Stimulated activated CD8-positive, alpha-beta memory T cell treated with anti-CD3 and anti-CD28 coated beads, Interleukin-12 subunit alpha, Interleukin-12 subunit beta, amount 100 ng/mL, for 24 hours (primary cell): ENCODE results near the gene TTC32.
A peak's percentile ranks its signal among the peaks of the same experiment; 100 is the strongest.
"Not testable (repeated sequence)": the region's sequence is repeated elsewhere in the genome, so short reads cannot be mapped to it uniquely, and the experiment has no call there.

Source experiments
- DNase-seq: peaks from one replicate; pipeline ENCODE4 v3.0.0-alpha.2; 2020; ENCODE audit errors: extremely low read depth

Gene TTC32

DNA sequence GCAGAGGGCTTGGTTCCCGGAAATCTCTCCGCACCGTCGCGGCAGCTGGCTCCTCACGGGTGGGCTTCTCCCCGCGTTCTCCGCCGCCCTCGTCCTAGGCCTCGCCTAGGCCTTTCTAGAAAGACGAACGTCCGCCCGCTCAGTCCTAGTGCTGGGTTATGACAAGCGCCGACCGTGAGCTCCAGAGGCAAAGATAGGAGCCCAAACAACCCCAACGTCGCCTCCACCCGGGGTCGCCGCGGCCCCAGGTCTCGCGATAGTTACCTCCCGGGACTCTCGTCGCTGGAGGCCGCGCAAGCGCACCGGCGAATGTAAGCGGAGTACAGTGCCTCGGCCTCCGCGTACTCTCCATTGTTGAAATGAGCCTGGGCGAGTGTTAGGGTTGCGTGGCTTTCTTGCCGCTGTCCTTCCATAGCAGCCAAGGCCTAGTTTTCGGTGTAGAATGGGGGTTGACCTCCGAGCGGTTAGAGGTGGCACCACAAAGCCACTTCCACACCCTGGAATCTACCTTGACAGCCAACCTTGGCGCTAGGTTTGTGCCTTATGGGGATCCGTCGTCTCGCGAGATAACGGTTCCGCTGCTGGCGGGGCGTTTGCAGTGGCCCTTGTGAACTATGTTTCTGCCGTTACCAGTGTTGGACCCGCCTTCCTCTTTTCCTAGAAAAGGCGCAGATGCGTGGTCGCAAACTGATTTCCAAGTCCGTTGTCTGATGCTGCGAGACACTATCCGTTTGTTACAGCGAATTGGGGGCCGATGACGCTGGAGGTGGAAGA, at the start of gene TTC32:
Gene TTC32, minus strand, starts transcription at position 542 of the 774 bp plus-strand sequence. Its CDS starts 129 bp downstream, at position 413.
- peak; percentile 76 for DNase-seq

DNA sequence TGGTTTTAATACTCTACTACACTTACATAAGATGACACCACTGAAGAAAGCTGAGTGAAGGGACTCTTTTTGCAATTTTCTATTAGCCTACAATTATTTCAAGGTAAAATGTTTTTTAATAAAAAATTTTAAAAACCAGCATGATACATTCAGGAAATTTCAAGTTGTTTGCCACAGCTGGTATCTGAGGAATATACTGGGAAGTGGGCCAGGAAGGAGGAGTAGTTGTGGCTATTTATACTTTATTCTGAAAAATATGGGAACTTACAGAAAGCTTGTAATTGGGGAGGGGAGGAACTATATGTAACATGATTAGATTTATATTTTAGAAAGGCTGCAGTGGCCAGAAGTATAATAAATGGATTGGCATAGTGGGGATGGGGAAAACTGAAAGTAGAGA, 47.3 kb upstream of the TTC32 start:
- no peak for DNase-seq

DNA sequence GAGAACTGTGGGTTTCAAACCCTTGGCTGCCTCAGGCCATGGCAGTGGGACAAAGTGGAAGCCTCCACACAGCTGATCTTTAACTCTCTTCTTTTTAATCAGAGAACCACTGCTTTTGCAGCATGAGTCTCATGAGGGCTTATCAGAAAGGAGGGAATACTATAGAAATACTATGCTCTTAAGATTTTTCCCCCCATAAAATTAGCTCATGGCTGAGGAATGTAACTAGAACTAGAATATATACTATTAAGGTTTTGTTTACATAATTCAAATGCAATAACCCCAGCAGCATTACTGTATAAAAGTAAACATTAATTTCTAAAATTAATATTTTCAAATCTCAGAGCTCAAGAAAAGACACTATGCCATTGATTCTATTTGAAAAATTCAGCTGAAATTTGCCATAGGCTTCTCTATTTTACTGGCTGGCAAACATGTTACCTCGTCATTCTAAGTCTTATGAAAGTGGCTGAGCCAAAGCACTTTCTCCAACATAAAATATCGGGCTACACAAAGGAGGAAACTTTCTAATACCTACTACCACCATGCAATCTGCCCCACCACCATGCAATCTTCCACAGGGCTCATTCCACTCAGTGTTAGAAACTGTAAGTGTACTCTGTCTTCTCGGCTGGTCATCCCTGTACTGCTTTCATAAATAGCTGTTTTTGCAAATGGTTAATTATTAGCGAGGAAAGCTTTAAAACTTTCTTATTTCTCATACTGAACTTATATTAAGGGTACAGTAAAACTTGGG, 45.6 kb upstream of the TTC32 start:
- no peak for DNase-seq

DNA sequence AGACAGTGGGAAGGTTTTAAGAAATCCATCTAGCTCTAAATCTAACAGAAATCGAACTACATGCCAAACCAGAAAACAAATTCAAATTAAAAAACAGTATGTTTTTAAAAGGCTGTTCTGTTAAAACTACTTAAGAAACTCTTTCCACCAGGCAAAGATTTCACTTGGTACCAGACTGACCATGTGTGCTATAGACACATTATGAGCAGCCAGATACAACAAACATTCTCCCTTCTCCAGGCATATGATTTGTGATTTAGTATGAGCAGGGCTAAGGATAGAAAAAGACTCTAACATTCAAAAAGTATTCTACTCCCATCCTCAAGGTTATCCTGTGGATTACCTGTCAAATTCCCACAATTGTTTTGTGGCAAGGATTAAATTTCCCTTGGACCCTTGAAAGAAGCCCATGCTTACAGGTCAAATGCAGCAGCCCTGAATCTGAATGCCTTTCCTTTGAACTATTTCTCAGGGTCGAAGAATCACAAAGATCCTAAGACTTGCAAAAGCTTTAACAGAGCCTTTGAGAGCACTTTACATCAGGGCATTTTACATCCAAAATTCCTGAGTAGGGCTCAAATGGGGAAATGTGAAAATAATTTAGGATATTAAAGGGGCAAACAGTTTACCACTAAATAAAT, 42.5 kb upstream of the TTC32 start:
- no peak for DNase-seq

DNA sequence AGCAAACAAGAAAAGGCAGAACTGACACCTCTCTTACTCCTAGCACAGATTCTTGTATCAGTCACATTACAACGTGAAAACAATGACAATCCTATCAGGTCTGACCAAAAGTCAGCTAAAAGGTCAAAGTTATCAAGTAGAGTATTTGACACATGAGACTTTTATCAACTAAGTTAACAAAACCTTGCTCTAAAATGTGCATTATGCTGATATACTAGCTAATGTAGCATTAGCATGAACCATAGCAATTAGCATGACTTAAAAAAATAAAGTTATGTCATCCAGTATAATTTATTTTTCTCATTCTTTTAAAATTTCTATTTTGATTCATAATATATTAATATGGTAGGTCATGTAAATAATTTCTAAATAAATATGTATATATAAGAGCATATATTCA, 41.4 kb upstream of the TTC32 start:
- DNase-seq = no peak

DNA sequence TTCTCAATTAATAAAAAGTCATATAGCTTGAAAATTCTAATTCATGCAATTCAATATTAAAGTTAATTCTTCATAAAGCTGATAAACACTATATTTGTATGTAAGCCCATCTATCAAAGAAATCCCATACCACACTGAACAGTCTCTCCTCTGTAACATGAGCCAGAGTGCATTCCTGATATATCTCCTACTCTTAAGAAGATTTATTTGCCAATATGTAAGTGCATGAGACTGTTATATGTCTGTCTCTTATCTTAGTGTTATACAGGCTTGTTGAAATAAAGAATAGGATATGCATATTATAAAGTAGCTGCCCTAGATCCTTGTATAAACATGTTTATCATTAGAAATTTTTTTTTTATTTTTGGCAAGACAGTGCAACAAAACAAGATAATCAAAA, 40.4 kb upstream of the TTC32 start:
- no peak for DNase-seq

DNA sequence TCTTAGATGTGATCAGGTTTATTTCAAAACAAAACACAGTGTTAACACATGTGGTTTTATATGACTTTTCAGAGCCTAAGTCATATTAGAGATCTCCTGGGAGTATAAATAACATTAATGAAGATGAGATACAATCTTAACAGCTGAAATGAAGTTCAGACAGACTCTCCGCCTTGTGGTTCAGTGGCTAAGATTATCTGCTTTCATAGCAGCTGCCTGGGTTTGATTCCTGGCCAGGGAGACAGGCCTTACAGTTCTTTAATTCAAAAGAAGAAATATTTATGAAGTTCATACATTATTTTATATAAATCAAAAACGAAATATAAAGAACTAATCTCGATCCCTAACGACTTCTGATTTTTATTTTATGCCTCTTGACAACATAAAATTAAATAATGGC, 35.2 kb upstream of the TTC32 start:
- DNase-seq = no peak

DNA sequence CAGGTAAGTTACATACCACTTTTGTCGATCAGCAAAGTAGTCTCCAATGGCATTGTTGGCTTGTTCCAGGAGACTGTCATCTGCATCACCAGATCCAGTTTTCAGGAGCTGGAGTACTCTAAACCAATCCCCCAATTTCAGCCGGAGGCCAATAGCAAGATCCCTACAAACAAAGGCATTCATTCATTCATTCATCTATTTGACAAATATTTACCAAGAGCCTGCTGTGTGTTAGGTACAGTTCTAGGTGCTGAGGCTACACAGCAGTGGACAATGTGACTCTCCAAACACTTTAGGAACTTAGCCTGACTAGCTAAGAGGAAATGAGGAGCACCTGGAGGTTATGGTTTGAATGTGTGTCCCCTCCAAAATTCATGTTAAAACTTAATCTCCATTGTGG, 34.4 kb upstream of the TTC32 start:
- no peak for DNase-seq

DNA sequence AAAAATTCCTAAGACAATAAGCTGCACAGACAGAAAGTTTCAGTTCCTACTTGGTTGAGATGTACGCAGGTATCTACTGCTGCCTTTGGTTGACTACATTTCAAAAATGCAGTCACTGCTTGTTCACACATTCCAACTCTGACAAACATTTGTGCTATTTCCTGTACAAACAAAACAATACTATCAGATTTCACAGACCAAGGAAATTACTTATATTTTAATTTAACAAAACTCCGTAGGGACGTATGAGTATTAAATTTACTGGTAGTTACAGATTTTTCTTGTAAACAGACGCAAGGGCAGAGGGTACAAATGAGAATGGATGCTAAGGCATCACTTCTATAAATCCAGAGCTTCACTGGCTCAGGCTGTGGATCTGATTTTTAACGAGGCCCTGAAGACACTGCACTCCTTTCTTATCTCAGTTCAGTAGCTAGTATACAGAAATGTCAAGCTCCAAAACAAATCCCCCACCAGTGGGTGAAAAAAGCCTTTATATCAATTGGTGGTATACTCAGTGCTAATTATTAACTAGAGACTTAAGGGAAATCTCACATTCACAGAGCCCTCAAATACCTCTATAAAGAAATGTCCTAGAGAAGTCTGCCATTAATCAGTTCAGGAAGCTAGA, 31.7 kb upstream of the TTC32 start:
- no peak for DNase-seq

DNA sequence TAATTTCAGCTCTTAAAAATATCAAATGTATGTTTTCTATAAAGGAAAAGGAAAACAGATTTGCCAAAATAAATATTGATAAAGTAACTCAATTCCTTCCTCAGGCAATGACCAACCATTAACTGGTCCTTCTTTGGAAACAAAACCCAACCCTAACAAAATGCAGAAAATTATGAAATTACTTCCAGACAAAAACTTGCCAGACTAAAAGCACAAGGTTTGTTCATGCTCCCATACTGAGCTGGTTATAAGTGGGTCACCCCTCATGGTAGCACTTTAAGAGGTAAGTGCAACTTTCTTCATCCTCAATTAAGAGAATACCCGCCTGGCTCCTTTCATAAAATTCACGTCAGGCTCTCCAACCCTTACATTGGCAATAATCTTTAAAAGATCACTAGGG, 31.1 kb upstream of the TTC32 start:
- no peak for DNase-seq

DNA sequence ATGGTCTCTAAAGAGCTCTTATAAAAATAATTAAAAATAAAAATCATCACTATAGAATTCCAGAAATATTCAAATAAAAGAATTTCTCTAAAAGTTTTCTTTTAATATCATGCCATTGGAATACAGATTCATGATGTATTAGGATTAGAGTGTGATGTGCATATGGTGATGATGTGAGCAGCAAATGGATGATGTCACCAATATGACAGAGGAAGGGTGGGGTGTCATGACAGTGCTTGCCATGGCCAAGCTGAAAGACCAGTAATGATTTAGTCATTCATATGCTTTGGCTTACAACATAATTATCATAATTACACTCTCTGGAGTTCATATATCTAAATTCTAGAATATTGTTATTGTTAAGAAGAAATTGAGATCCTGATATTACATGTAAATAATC, 27.4 kb upstream of the TTC32 start:
- DNase-seq = no peak

DNA sequence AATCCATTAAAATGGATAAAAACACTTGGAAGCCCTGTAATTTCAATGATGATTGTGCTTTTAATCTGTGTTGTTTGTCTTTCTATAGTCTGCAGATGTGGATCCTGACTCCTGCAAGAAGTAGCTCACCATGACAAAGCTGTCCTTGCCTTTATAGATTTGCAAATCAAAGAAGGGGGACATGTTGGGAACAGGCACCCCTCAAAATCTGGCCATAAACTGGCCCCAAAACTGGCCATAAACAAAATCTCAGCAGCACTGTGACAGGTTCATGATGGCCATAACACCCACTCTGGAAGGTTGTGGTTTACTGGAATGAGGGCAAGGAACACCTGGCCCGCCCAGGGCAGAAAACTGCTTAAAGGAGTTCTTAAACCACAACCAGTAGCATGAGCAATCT, 26.0 kb upstream of the TTC32 start:
- not testable (repeated sequence) for DNase-seq

DNA sequence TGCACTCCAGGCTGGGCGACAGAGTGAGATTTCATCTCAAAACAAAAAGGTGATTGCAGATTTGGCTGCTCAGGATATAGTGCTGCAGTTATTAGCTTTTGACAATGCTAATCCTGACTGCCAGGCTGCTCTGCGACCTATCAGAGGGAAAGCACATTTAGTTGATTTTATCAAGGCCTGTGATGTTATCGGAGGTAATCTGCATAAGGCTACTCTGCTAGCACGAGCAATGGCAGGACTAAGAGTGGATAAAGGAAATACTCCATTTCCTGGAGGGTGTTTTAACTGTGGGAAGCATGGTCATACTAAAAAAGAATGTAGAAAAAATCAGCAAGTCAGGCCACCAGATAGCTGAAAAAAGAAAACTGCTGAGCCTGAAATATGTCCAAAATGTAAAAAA, 22.7 kb upstream of the TTC32 start:
- DNase-seq = not testable (repeated sequence)

DNA sequence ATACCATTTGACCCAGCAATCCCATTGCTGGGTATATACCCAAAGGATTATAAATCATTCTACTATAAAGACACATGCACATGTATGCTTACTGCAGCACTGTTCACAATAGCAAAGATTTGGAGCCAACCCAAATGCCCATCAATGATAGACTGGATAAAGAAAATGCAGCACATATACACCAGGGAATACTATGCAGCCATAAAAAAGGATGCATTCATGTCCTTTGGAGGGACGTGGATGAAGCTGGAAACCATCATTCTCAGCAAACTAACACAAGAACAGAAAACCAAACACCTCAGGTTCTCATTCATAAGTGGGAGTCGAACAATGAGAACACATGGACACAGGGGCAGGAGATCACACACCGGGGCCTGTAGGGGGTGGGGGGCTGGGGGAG, 20.4 kb upstream of the TTC32 start:
- not testable (repeated sequence) for DNase-seq

DNA sequence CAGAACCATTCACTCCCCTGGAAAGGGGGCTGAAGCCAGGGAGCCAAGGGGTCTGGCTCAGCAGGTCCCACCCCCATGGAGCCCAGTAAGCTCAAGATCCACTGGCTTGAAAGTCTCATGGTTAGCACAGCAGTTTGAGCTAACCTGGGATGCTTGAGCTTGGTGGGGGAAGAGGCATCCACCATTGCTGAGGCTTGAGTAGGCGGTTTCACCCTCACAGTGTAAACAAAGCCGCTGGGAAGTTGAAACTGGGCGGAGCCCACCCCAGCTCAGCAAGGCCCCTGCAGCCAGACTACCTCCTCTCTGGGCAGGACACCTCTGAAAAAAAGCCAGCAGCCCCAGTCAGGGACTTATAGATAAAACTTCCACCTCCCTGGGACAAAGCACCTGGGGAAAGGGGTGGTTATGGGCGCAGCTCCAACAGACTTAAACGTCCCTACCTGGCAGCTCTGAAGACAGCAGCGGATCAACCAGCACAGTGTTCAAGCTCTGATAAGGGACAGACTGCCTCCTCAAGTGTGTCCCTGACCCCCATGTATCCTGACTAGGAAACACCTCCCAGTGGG, 14.7 kb upstream of the TTC32 start:
- no peak for DNase-seq

DNA sequence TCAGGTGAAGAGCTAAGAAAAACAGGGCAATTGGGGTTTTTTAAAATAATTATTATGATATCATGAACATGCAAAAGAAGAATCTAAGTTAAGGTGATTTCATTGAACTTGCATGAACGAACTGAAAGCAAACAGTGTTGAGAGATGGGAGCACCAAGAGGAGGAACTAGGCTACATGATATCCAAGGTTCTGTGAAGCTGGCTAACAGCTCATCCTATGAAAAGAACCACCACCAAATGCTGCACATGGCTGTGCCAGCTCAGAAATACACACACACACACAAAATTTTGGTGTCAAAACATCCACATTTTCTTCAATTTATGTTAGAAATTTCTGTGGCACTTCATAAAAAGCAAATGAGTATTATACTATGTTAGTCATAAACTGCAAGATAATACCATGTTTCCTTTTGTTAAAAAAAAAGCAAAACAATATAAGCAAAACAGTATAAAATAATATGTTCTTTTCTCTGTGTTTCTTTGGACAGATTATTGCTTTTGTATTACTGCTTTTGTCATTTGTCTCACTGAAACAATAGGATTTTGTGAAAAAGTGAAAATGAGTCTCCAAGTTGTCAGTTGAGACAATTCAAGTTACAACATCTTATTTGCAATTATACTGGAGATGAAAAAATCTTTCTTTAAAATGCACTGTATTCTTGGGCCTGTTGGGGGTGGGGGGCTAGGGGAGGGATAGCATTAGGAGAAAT, 12.6 kb upstream of the TTC32 start:
- no peak for DNase-seq

DNA sequence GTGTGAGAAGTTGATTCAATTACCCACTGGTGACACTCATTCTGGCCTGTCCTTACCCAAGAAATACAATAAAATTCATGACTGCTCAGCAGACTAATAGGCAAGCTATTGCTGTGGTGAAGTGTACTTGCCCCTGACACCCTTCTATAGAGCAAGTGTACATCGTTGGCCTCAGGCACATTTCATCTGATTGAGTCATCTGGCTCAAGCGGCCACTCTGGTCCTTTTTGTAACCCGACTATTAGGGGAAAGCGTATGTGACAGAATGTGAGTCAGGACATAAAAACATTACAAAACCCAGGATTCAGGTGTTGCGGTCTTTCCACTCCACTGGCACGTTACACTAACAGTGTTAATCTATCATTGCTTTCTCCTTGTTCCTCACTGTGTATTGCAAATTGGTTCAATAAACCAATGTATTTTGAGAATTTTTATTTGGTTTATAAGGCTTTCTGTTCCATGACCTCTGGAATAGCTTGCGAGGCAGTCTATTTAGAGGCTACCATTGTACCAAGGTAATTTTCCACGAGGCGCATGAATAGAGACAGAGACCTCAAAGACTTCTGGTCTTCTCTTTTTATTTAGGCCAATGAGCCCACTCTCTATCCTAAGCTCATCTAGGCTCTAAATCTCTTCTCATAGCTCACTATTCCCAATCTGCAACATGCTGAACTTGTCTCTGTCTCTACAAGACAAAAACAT, 10.2 kb upstream of the TTC32 start:
- DNase-seq = no peak

DNA sequence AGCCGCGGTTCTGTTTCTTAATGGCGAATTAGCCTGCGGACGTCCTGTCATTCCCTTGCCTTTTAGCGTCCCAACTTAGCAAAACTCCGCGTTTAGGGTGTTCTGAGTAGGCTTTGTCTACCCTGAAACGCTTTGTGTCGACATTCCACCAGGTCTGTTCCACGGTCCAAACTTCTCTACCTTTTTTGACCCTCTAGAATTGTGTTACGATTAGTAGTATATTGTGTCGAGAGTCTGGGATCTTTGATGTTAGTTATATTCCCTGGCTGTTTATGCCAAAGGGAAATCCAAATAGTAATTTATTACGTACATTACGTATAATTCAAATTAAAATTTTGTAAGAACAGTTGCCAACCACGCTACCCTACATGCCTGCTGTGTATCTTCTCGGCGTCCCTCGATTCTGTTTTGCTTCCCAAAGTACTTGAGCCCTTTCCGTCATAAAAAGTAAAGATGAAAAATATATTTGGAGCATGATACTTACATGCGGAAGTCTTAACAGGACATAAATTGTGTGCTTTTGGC, 495 bp upstream of the TTC32 start:
- DNase-seq = no peak

DNA sequence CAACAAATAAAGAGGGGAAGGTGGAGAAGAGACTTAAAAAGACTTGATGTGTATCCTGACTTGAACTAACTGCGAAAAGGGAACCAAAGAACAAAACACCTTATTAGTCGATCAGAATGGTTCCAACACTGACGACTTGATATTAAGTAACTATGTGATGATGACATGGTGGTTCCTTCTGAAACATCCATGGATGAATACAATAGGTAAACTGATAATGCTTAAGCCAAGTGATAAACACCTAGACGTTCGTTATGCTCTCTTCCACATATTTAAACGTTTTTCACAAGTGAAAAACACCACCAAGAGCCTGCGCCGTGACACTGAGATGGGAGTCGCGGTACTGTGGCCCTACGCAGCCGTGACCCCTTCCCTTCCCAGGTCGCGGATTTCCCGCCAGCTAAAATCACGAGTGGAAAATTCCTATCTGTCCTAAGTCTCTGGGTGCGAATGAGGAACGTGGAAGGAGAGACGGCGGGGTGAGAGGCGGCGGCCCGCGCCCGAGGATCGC, 797 bp downstream of the TTC32 start:
- no peak for DNase-seq
